Right lobe of liver (tissue), 4 donors: ENCODE measurements around the gene SAFB2.

Experiments
- CTCF ChIP-seq, 4 donors: fragments of 200-600 bp in 3 of 4; fragments of 450-650 bp in 1 of 4; IDR thresholded peaks; one replicate each; pipeline versions ENCODE4 v1.5.1 to v1.8.0; 2016 to 2022; ENCODE audit warnings: antibody characterized with exemption in 4 of 4, mild to moderate bottlenecking in 2 of 4
- POLR2A ChIP-seq: fragments of 450-650 bp; IDR thresholded peaks from one replicate; pipeline ENCODE4 v1.6.1; 2017; ENCODE audit warnings: antibody characterized with exemption, mild to moderate bottlenecking
- donor health status: DM: no; HTN: no; CAD: no.
- donor health status: DM: no; HTN: no; CAD: no.
- donor health status: DM: no; HTN: yes; CAD: no.

GRCh38 chr19:5587071-5587455, 35.5 kb downstream of the SAFB2 start:
- TF ChIP-seq CTCF (IDR thresholded peaks at IDR 0.05) (no peak), POLR2A (no peak)
